Stomach smooth muscle (tissue), 2 donors: ENCODE results near the gene RPRM.

Source experiments
- H3K27ac ChIP-seq: one replicate; pipeline ENCODE4 v1.7.0; 2013; ENCODE audit warnings: mild to moderate bottlenecking, low read length, inconsistent platforms
- H3K27me3 ChIP-seq, 2 donors: one replicate each; pipeline ENCODE4 v1.7.0; 2013; ENCODE audit warnings: low read length in 2 of 2; ENCODE audit not compliant: insufficient read depth in 2 of 2, control insufficient read depth in 1 of 2
- H3K36me3 ChIP-seq, 2 donors: one replicate each; pipeline ENCODE4 v1.7.0; 2013; ENCODE audit warnings: low read length in 2 of 2; ENCODE audit not compliant: control insufficient read depth in 2 of 2, insufficient read depth in 2 of 2
- H3K4me1 ChIP-seq: one replicate; pipeline ENCODE4 v1.7.0; 2013; ENCODE audit warnings: low read length; ENCODE audit not compliant: control insufficient read depth, insufficient read depth
- H3K4me3 ChIP-seq, 2 donors: one replicate each; pipeline ENCODE4 v1.7.0; 2013; ENCODE audit warnings: low read length in 2 of 2
- H3K9ac ChIP-seq, 2 donors: one replicate each; pipeline ENCODE4 v1.7.0; 2013; ENCODE audit warnings: low read length in 2 of 2, mild to moderate bottlenecking in 1 of 2
- H3K9me3 ChIP-seq, 2 donors: one replicate each; pipeline ENCODE4 v1.7.0; 2013; ENCODE audit warnings: low read length in 2 of 2; ENCODE audit not compliant: control insufficient read depth in 2 of 2
- donor health status: healthy.
- donor health status: Pancreatic carcinoma.

The RPRM gene

GRCh38 chr2:153487448-153487847, 8.9 kb upstream of the RPRM start:
- Histone ChIP-seq H3K4me3 (no peak overlapping the region), H3K9ac (no peak overlapping the region), H3K4me1 (no peaks in the 10 kb centered on the region), H3K27me3 (no peaks in the 10 kb centered on the region), H3K9me3 (no peaks in the 10 kb centered on the region), H3K27ac (no peak overlapping the region), H3K36me3 (no peaks in the 10 kb centered on the region)

- H3K27me3 ChIP-seq, result peaks cover 0 to 3% of the 10 kb centered on the region in 2 donors
- no peaks in the 10 kb centered on the region for H3K36me3 ChIP-seq
- no peaks in the 10 kb centered on the region for H3K9me3 ChIP-seq
- H3K4me3 ChIP-seq, result peak overlapping the region; percentile 80 to 86
- H3K4me1 ChIP-seq, result peaks cover 26% of the 10 kb centered on the region
- no peak overlapping the region for H3K27ac ChIP-seq
- peak overlapping the region in 1 of 2 donors; percentile 24 for H3K9ac ChIP-seq
These were observed 1.0 kb upstream of the RPRM start for GRCh38 chr2:153479573-153479972.

GRCh38 chr2:153477636-153478288, 800 bp downstream of the RPRM start:
- H3K9ac ChIP-seq, result peak overlapping the region; percentile 43 to 70
- peaks cover 26% of the 10 kb centered on the region for H3K4me1 ChIP-seq
- H3K9me3 ChIP-seq, result no peaks in the 10 kb centered on the region
- peaks cover 0 to 3% of the 10 kb centered on the region in 2 donors for H3K27me3 ChIP-seq
- peak overlapping the region; percentile 80 to 86 for H3K4me3 ChIP-seq
- H3K27ac ChIP-seq, result peak overlapping the region; percentile 32
- no peaks in the 10 kb centered on the region for H3K36me3 ChIP-seq

DNA sequence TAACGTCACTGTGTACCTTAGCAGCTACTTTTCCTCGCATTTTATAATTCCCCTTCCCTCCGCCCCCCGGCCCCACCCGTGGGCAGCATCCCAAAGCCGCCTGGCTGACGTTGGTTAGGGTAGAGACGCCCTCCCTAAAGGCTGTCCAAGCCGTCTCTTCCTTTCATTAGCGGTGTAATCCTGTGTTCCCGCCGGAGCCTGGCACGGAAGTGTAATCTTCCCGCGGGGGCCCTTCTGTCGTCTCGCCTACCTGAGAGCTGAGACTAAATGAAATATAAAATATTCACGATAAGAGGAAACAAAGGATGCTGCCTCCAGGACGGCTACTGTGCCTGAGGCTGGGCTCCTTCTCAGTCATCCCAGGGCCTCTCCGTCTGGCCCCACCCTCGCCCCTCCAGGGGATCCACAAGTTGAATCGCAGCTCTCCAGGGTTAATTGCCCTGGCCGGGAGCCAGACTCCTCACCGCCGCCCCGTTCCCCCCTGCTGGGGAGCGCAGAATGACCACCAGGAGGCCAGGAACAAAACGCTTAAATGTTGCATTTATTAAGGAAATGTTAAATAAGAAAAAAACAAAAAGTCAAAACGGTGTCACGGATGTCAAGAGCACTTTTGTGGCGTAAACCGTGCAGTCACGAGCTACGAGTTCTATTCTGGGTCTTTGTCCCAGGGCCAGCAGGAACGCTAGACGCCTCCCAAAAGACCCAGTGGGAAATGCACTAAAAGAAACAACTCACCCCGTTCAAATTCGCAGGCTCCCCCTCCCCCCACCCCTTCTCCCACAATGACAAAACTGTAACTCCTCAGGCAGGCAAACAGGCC, 1.5 kb downstream of the RPRM start:
- no peaks in the 10 kb centered on the region for H3K9me3 ChIP-seq
- H3K4me1 ChIP-seq, result peaks cover 26% of the 10 kb centered on the region
- no peaks in the 10 kb centered on the region for H3K36me3 ChIP-seq
- peak overlapping the region; percentile 32 for H3K27ac ChIP-seq
- peak overlapping the region; percentile 80 to 86 for H3K4me3 ChIP-seq
- H3K27me3 ChIP-seq, result peaks cover 0 to 3% of the 10 kb centered on the region in 2 donors
- H3K9ac ChIP-seq, result peak overlapping the region; percentile 48 to 70

DNA sequence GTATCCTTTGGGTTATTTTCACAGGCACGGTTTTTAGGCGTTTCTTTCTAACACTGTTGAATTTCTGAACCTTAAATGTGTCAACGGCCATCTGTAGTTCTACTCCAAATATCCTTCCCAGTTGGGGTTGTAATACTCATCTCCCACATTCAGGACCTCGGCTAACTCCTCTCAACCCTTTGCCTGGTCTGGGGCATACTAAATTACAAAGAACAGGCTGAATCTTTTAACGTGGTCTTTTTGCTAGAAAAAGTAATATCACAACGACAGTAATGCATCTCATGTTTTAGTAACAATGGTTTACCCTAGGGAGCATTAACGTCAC, 2.1 kb downstream of the RPRM start:
- Histone ChIP-seq H3K4me3 (peak overlapping the region; percentile 80 to 86), H3K27me3 (peaks cover 0 to 3% of the 10 kb centered on the region in 2 donors), H3K36me3 (no peaks in the 10 kb centered on the region), H3K4me1 (peaks cover 26% of the 10 kb centered on the region), H3K9me3 (no peaks in the 10 kb centered on the region), H3K9ac (peak overlapping the region in 1 of 2 donors; percentile 70), H3K27ac (no peak overlapping the region)

- Histone ChIP-seq H3K27me3 (peaks cover 0 to 3% of the 10 kb centered on the region in 2 donors), H3K27ac (no peak overlapping the region), H3K4me3 (peak overlapping the region in 1 of 2 donors; percentile 9), H3K4me1 (peaks cover 26% of the 10 kb centered on the region), H3K9ac (no peak overlapping the region), H3K36me3 (no peaks in the 10 kb centered on the region), H3K9me3 (no peaks in the 10 kb centered on the region)
These were observed 3.6 kb downstream of the RPRM start for GRCh38 chr2:153474876-153475435.

GRCh38 chr2:153474407-153474806, 4.2 kb downstream of the RPRM start:
- Histone ChIP-seq H3K36me3 (no peaks in the 10 kb centered on the region), H3K4me1 (peaks cover 25% of the 10 kb centered on the region), H3K9me3 (no peaks in the 10 kb centered on the region), H3K27me3 (peaks cover 0 to 3% of the 10 kb centered on the region in 2 donors), H3K9ac (no peak overlapping the region), H3K27ac (no peak overlapping the region), H3K4me3 (no peak overlapping the region)

- Histone ChIP-seq H3K9me3 (no peaks in the 10 kb centered on the region), H3K27me3 (no peaks in the 10 kb centered on the region), H3K36me3 (no peaks in the 10 kb centered on the region), H3K4me3 (no peak overlapping the region), H3K27ac (no peak overlapping the region), H3K4me1 (no peaks in the 10 kb centered on the region), H3K9ac (no peak overlapping the region)
These were observed 7.7 kb downstream of the RPRM start for GRCh38 chr2:153470867-153471266.

DNA sequence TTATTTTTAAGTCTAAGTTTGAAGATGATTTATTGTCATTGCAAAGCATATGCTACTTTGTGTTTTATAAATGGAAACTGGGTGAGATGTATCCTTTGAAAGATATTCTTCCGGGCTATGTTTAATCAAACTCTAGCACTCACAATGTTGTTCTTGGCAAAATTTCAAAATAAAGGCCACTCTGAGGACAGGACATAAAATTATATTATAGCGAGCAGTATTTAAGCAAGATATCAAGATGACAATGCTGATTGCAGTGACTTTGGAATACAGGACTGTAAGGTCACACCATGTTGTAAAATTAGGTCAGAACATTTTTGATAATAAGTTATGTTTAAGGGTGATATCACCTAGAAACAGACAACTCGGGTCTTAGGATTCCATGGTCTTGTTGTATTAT, 14.2 kb downstream of the RPRM start:
- Histone ChIP-seq H3K27me3 (no peaks in the 10 kb centered on the region), H3K9ac (no peak overlapping the region), H3K4me1 (no peaks in the 10 kb centered on the region), H3K4me3 (no peak overlapping the region), H3K36me3 (no peaks in the 10 kb centered on the region), H3K9me3 (no peaks in the 10 kb centered on the region), H3K27ac (no peak overlapping the region)

- Histone ChIP-seq H3K9me3 (no peaks in the 10 kb centered on the region), H3K27ac (no peak overlapping the region), H3K4me1 (no peaks in the 10 kb centered on the region), H3K4me3 (no peak overlapping the region), H3K36me3 (no peaks in the 10 kb centered on the region), H3K27me3 (no peaks in the 10 kb centered on the region), H3K9ac (no peak overlapping the region)
These were observed 16.2 kb downstream of the RPRM start for GRCh38 chr2:153462338-153462859.
